ENCODE data around the gene SP2. TPM values are rescaled to one million over a fixed set of nuclear protein-coding genes. Genes with fewer than 3 reads are reported as not detected.
A peak's percentile ranks its signal among the peaks of the same experiment; 100 is the strongest.

Gene SP2
- 32.5 and 35.4 TPM in 2 replicates for total RNA-seq
- 2.1 TPM for total RNA-seq (2013)
- 25.4 and 27.5 TPM in 2 replicates for polyA plus RNA-seq
- 5.7 and 15.7 TPM in 2 replicates for polyA minus RNA-seq

DNA sequence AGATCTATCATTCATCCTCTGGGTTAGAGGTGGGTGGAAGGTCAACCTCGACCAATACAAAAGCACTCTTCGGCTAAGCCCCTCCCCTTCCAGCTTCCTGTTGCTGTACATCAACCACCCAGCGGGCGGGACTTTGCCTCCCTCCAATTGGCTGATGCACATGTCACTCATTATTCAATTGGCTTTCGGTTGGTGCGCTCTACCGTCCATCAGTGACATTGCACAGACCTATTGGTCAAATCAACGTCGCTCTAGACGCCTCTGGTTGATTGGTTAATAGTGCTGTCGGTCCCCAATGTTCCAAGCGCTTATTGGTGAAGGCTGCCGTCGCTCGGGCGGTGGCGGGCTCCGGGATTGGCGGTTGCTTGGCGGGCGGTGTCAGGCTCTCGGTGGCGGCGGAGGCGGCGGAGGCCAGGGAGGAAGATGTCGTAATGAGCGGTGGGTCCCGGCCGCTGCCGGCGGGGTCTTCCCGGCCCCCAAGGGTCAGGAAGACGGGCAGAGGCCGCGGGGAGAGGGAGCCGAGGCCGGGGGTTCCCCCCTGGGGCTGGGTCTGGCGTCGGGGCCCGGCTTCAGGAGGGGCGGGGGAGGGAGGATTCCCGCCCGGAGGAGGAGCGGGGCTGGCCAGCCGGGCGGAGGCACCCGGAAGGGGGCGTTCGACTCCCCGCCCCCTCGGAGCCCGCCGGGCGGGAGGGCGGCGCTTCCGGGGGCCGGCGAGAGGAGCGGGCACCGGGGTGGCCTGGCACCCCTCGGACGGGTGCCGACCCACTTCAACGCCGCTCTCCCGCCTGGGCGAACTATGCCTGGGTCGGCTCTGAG, at the start of gene SP2:
SP2 (plus strand) TSS at position 381 of the 816 bp plus-strand sequence; CDS start at position 432, 51 bp downstream.
- Histone ChIP-seq H3K4me2 (replicated peaks; ENCODE audit: low read depth, low read length, poor library complexity, severe bottlenecking) (peak within 1 kb of the TSS; percentile 93), H3K4me1 (ENCODE audit: control insufficient read depth in 2 of 2, insufficient read depth in 2 of 2, low read length in 2 of 2) (peaks cover 19 to 23% of the 10 kb centered on the region in 2 donors), H4K20me1 (ENCODE audit: control insufficient read depth, insufficient read depth, low read length, poor library complexity, severe bottlenecking) (peaks cover 15% of the 10 kb centered on the region), H3K9ac (ENCODE audit: low read length) (peak within 1 kb of the TSS; percentile 88), H3K9me3 (ENCODE audit: control extremely low read depth in 1 of 3, control insufficient read depth in 2 of 3, insufficient read depth in 1 of 3, low read length in 2 of 3) (no peaks in the 10 kb centered on the region), H3K27me3 (replicated peaks in 1 of 4; ENCODE audit: control extremely low read depth in 1 of 4, control insufficient read depth in 3 of 4, insufficient read depth in 4 of 4, low read length in 3 of 4) (no peaks in the 10 kb centered on the region), H3K4me3 (ENCODE audit: control extremely low read depth in 1 of 5, extremely low read depth in 1 of 5, insufficient read depth in 1 of 5, low read depth in 2 of 5, low read length in 4 of 5) (peak within 1 kb of the TSS; percentile 73 to 97 (median 90)), H3K36me3 (replicated peaks in 1 of 2; ENCODE audit: control extremely low read depth in 1 of 2, control insufficient read depth in 1 of 2, extremely low read depth in 1 of 2, insufficient read depth in 2 of 2, low read length in 1 of 2) (peaks cover 0 to 10% of the 10 kb centered on the region in 2 experiments), H3K79me2 (ENCODE audit: control insufficient read depth, insufficient read depth, low read length) (peaks cover 58% of the 10 kb centered on the region), H3K27ac (ENCODE audit: low read length in 2 of 2) (peak within 1 kb of the TSS; percentile 94 to 98), H2AFZ (ENCODE audit: insufficient read depth, low read depth, low read length, poor library complexity, severe bottlenecking) (peak within 1 kb of the TSS; percentile 84)
- Mint-ChIP-seq H3K4me1 (peaks cover 50% of the 10 kb centered on the region), H3K27ac (peak within 1 kb of the TSS; percentile 100), H3K9me3 (ENCODE audit: insufficient read depth) (no peaks in the 10 kb centered on the region), H3K4me3 (peak within 1 kb of the TSS; percentile 96), H3K27me3 (no peaks in the 10 kb centered on the region)
- WGBS (ENCODE audit: insufficient coverage): under 1% methylated on average over 70 of the region's 70 CpGs
- peak; percentile 85 for ATAC-seq (ENCODE audit: low read depth)
- ChIA-PET POLR2A (interaction anchor here (0.5 to 1.9 kb wide), 20 partner anchors 9 to 1703 kb away, joined by 3 to 18 read pairs (median 6); partner anchors contain the start of genes CDK5RAP3, KANSL1, KPNB1 and LRRC46), CTCF (interaction anchor here (1.0 to 15.3 kb wide), 4 partner anchors 52 to 75 kb away, joined by 3 to 436 read pairs (median 14); partner anchors contain the start of genes CDK5RAP3, LRRC46, MRPL10 and SCRN2)
- TF ChIP-seq, protein P1, sequence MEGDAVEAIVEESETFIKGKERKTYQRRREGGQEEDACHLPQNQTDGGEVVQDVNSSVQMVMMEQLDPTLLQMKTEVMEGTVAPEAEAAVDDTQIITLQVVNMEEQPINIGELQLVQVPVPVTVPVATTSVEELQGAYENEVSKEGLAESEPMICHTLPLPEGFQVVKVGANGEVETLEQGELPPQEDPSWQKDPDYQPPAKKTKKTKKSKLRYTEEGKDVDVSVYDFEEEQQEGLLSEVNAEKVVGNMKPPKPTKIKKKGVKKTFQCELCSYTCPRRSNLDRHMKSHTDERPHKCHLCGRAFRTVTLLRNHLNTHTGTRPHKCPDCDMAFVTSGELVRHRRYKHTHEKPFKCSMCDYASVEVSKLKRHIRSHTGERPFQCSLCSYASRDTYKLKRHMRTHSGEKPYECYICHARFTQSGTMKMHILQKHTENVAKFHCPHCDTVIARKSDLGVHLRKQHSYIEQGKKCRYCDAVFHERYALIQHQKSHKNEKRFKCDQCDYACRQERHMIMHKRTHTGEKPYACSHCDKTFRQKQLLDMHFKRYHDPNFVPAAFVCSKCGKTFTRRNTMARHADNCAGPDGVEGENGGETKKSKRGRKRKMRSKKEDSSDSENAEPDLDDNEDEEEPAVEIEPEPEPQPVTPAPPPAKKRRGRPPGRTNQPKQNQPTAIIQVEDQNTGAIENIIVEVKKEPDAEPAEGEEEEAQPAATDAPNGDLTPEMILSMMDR (IDR thresholded peaks at IDR 0.05): no peak
- TF ChIP-seq EZH2 (IDR thresholded peaks at IDR 0.05; ENCODE audit: borderline replicate concordance, insufficient read depth, low read depth, low read length, poor library complexity, severe bottlenecking): no peak
- peak; percentile 100 for DNase-seq
- intact Hi-C loops (cut with micrococcal nuclease): loop anchor here (1.0 to 2.0 kb wide), 8 partner anchors 45 to 247 kb away; partner anchors contain the start of genes KPNB1, LRRC46, MRPL10 and NFE2L1

Measured in B cell (primary cell).